GM21786 (cell line): ENCODE results near the gene PATJ.
A peak's percentile ranks its signal among the peaks of the same experiment; 100 is the strongest.
"Not testable (repeated sequence)": the region's sequence is repeated elsewhere in the genome, so short reads cannot be mapped to it uniquely, and the experiment has no call there.

ENCODE experiments used
- ATAC-seq: cut with Tn5 transposase; IDR thresholded peaks from one replicate; pipeline ENCODE4 v1.9.1; 2021; ENCODE audit not compliant: unreplicated experiment

PATJ gene

GRCh38 chr1:62140666-62141065 lies 398.4 kb downstream of the PATJ start:
- no peak for ATAC-seq

- no peak for ATAC-seq
Measured at GRCh38 chr1:62142496-62142895, 400.2 kb downstream of the PATJ start.

GRCh38 chr1:62144238-62144831 lies 402.1 kb downstream of the PATJ start:
- peak; percentile 64 for ATAC-seq

GRCh38 chr1:62159940-62160348 lies 417.7 kb downstream of the PATJ start:
- peak; percentile 84 for ATAC-seq

- no peak for ATAC-seq
Measured at GRCh38 chr1:62161711-62162110, 419.4 kb downstream of the PATJ start.

- not testable (repeated sequence) for ATAC-seq
Measured at GRCh38 chr1:62170380-62170779, 428.1 kb downstream of the PATJ start.

GRCh38 chr1:62175568-62176179 lies 433.4 kb downstream of the PATJ start:
- no peak for ATAC-seq

- ATAC-seq, result no peak
Measured at GRCh38 chr1:62176597-62177312, 434.5 kb downstream of the PATJ start.

- no peak for ATAC-seq
Measured at GRCh38 chr1:62177621-62178020, 435.3 kb downstream of the PATJ start.

- ATAC-seq, result no peak
Measured at GRCh38 chr1:62178372-62178771, 436.1 kb downstream of the PATJ start.

GRCh38 chr1:62180054-62180453 lies 437.8 kb downstream of the PATJ start:
- ATAC-seq, result not testable (repeated sequence)

- ATAC-seq, result no peak
Measured at GRCh38 chr1:62180639-62181038, 438.4 kb downstream of the PATJ start.

- ATAC-seq, result no peak
Measured at GRCh38 chr1:62181532-62181931, 439.3 kb downstream of the PATJ start.

- not testable (repeated sequence) for ATAC-seq
Measured at GRCh38 chr1:62182157-62182556, 439.9 kb downstream of the PATJ start.

GRCh38 chr1:62183164-62184020 lies 441.1 kb downstream of the PATJ start:
- not testable (repeated sequence) for ATAC-seq

GRCh38 chr1:62184336-62184735 lies 442.1 kb downstream of the PATJ start:
- ATAC-seq, result no peak

GRCh38 chr1:62185233-62185632 lies 443.0 kb downstream of the PATJ start:
- ATAC-seq, result not testable (repeated sequence)

GRCh38 chr1:62185677-62186076 lies 443.4 kb downstream of the PATJ start:
- no peak for ATAC-seq

- no peak for ATAC-seq
Measured at GRCh38 chr1:62187548-62187947, 445.3 kb downstream of the PATJ start.

GRCh38 chr1:62188111-62188510 lies 445.8 kb downstream of the PATJ start:
- ATAC-seq, result no peak
